ENCODE measurements around the gene CD200. TPM values are rescaled to one million over a fixed set of nuclear protein-coding genes. Genes with fewer than 3 reads are reported as not detected.

The CD200 gene
- total and polyA plus RNA-seq, 11 donors: 0.26 to 23.9 (median 0.81) TPM

Other genes starting within 250 kb of the CD200 start
- 1 to 10 TPM; 1.4 to 7.8 (median 4.9) TPM for gene C3orf52, start 246.8 kb upstream of the CD200 start, total RNA-seq
- gene C3orf52, start 246.8 kb upstream of the CD200 start, polyA plus RNA-seq: 1 to 10 TPM; 2.0 to 9.6 TPM
- gene GCSAM, start 199.9 kb upstream of the CD200 start, total RNA-seq: under 1 TPM in 2 of 9 donors, not detected in 7; 0.27 to 0.59 TPM
- gene GCSAM, start 199.9 kb upstream of the CD200 start, polyA plus RNA-seq: under 1 TPM in 1 of 2 donors, not detected in 1; 0.12 TPM
- 1 to 10 TPM in 7 of 9 donors, under 1 TPM in 2; 0.48 to 3.8 (median 1.4) TPM for gene SLC9C1, start 38.9 kb upstream of the CD200 start, total RNA-seq
- under 1 TPM; 0.11 to 0.15 TPM for gene SLC9C1, start 38.9 kb upstream of the CD200 start, polyA plus RNA-seq
- under 1 TPM in 3 of 9 donors, not detected in 6; 0.20 to 0.80 (median 0.29) TPM for gene BTLA, start 166.3 kb downstream of the CD200 start, total RNA-seq
- not detected for gene BTLA, start 166.3 kb downstream of the CD200 start, polyA plus RNA-seq
- gene ATG3, start 228.8 kb downstream of the CD200 start, total RNA-seq: 10 to 100 TPM; 36.0 to 62.3 (median 47.2) TPM
- 10 to 100 TPM; 20.1 to 75.9 TPM for gene ATG3, start 228.8 kb downstream of the CD200 start, polyA plus RNA-seq
- gene SLC35A5, start 228.9 kb downstream of the CD200 start, total RNA-seq: 10 to 100 TPM; 12.7 to 28.8 (median 20.2) TPM
- gene SLC35A5, start 228.9 kb downstream of the CD200 start, polyA plus RNA-seq: 10 to 100 TPM in 1 of 2 donors, 1 to 10 TPM in 1; 4.2 to 14.3 TPM

All from heart left ventricle (tissue), 11 donors.